ENCODE data around the gene PIAS1.
"Not testable (repeated sequence)": the region's sequence is repeated elsewhere in the genome, so short reads cannot be mapped to it uniquely, and the experiment has no call there.

PIAS1 gene

DNA sequence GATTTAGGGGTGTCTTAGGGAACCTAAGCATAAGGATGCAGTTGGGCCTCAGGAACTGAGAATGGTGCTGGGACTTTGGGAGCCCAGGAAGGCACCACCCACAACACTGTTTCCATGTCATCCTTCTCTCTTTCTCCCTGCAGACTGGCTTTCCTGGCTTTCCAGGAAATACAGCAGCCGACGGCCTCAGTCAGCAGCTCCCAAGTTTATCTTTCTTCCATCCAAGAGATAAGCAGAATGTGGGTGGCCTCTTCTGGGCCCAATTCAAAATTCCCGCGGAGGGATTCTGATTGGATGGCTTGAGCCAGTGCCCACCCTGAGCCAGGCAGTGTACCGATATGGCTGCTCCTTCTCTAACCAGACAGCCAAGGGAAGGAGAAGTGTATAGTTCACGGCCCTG lies 179.9 kb downstream of the PIAS1 start:
- no peak for DNase-seq (ENCODE audit: low read depth in 2 of 2)

- DNase-seq (ENCODE audit: low read depth in 2 of 2): not testable (repeated sequence)
These were observed 180.4 kb downstream of the PIAS1 start for GRCh38 chr15:68234520-68234919.

DNA sequence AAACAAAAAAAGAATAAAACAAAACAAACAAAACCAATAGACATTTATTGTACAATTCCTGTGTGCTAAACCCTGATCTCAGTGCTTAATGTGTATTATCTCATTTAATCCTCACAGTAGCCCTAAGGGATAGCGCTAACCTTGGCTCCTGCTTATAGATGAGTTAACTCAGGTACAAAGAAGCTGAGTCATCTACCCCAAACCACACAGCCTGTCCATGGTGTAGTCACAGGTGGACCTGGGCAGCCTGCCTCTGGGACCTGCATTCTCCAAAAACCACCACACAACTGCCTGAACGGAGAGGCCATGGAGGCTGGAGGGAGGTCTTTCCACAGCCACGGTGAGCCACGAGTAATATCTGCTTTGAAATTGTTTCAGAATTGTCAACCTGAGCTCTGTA lies 180.9 kb downstream of the PIAS1 start:
- no peak for DNase-seq (ENCODE audit: low read depth in 2 of 2)

GRCh38 chr15:68239025-68239424 lies 184.9 kb downstream of the PIAS1 start:
- no peak for DNase-seq (ENCODE audit: low read depth in 2 of 2)

GRCh38 chr15:68241088-68241935 lies 187.2 kb downstream of the PIAS1 start:
- DNase-seq (ENCODE audit: low read depth in 2 of 2): no peak

All from stimulated activated CD4-positive, alpha-beta T cell treated with anti-CD3 and anti-CD28 coated beads, Interleukin-12 subunit alpha, Interleukin-12 subunit beta, amount 100 ng/mL, for 24 hours (primary cell).